SK-N-SH treated with all-trans-retinoic acid at 6 μM for 48 hours (cell line): ENCODE data around the gene C5orf47.

Experiments used
- ATAC-seq: fragments of 200-7000 bp; cut with Tn5 transposase; 3 replicates; pipeline ENCODE4 v1.9.1; 2020; ENCODE audit warnings: mild to moderate bottlenecking, moderate library complexity
- ARNTL ChIP-seq: fragments of 450-650 bp; formaldehyde crosslinking; IDR thresholded peaks from 2 replicates; pipeline ENCODE4 v1.5.0; 2020; ENCODE audit warnings: low read depth, mild to moderate bottlenecking, moderate library complexity, borderline replicate concordance
- BACH2 ChIP-seq: fragments of 250-450 bp; sonication (Bioruptor Pico); IDR thresholded peaks from 2 replicates; pipeline ENCODE4 v1.9.0; 2021; ENCODE audit warnings: mild to moderate bottlenecking, borderline replicate concordance
- CSDC2 ChIP-seq: fragments of 250-450 bp; sonication (Bioruptor Pico); IDR thresholded peaks from 2 replicates; pipeline ENCODE4 v1.5.0; 2020; ENCODE audit warnings: mild to moderate bottlenecking, moderate library complexity
- ESRRG ChIP-seq: fragments of 250-450 bp; sonication (Bioruptor Pico); IDR thresholded peaks from 2 replicates; pipeline ENCODE4 v1.6.1; 2021; ENCODE audit warnings: mild to moderate bottlenecking
- GLIS3 ChIP-seq: fragments of 250-450 bp; sonication (Bioruptor Pico); IDR thresholded peaks from 2 replicates; pipeline ENCODE4 v1.5.0; 2020; ENCODE audit warnings: mild to moderate bottlenecking, moderate library complexity
- ISL1 ChIP-seq: fragments of 250-450 bp; sonication (Bioruptor Pico); IDR thresholded peaks from 2 replicates; pipeline ENCODE4 v2.1.2; 2022; ENCODE audit warnings: mild to moderate bottlenecking, moderate library complexity
- OSR1 ChIP-seq: fragments of 250-450 bp; sonication (Bioruptor Pico); IDR thresholded peaks from 2 replicates; pipeline ENCODE4 v1.8.0; 2022; ENCODE audit warnings: moderate library complexity, mild to moderate bottlenecking, inconsistent platforms
- PPARA ChIP-seq: fragments of 250-450 bp; sonication (Bioruptor Pico); IDR thresholded peaks from 2 replicates; pipeline ENCODE4 v1.5.0; 2020; ENCODE audit warnings: mild to moderate bottlenecking, borderline replicate concordance
- RARB ChIP-seq: fragments of 250-450 bp; sonication (Bioruptor Pico); IDR thresholded peaks from 2 replicates; pipeline ENCODE4 v1.8.0; 2021; ENCODE audit warnings: mild to moderate bottlenecking, moderate library complexity
- SNAI2 ChIP-seq: fragments of 250-450 bp; sonication (Bioruptor Pico); IDR thresholded peaks from 2 replicates; pipeline ENCODE4 v1.5.0; 2020; ENCODE audit warnings: mild to moderate bottlenecking, moderate library complexity
- TCF4 ChIP-seq: fragments of 250-450 bp; sonication (Bioruptor Pico); IDR thresholded peaks from 2 replicates; pipeline ENCODE4 v1.8.0; 2021; ENCODE audit warnings: mild to moderate bottlenecking, moderate library complexity, borderline replicate concordance
- TOX ChIP-seq: fragments of 250-450 bp; sonication (Bioruptor Pico); IDR thresholded peaks from 2 replicates; pipeline ENCODE4 v1.8.0; 2021; ENCODE audit warnings: mild to moderate bottlenecking, moderate library complexity, borderline replicate concordance
- ZFP3 ChIP-seq: fragments of 250-450 bp; sonication (Bioruptor Pico); IDR thresholded peaks from 2 replicates; pipeline ENCODE4 v1.5.0; 2020; ENCODE audit warnings: mild to moderate bottlenecking, moderate library complexity
- ZFP30 ChIP-seq: fragments of 450-650 bp; formaldehyde crosslinking; IDR thresholded peaks from 2 replicates; pipeline ENCODE4 v1.5.0; 2022; ENCODE audit warnings: mild to moderate bottlenecking, moderate library complexity
- ZNF565 ChIP-seq: fragments of 450-650 bp; formaldehyde crosslinking; conservative IDR thresholded peaks from 2 replicates; pipeline ENCODE4 v1.5.0; 2020; ENCODE audit warnings: low read depth, mild to moderate bottlenecking, moderate library complexity
- ZNF70 ChIP-seq: fragments of 450-650 bp; formaldehyde crosslinking; IDR thresholded peaks from 2 replicates; pipeline ENCODE4 v1.5.0; 2020; ENCODE audit warnings: mild to moderate bottlenecking, moderate library complexity
- ZNF8 ChIP-seq: fragments of 450-650 bp; formaldehyde crosslinking; IDR thresholded peaks from 2 replicates; pipeline ENCODE4 v1.5.0; 2020; ENCODE audit warnings: mild to moderate bottlenecking, moderate library complexity
- TF ChIP-seq, protein P1 (sequence below): fragments of 250-450 bp; sonication (Bioruptor Pico); IDR thresholded peaks from 2 replicates; pipeline ENCODE4 v1.5.0; 2020; ENCODE audit warnings: mild to moderate bottlenecking, moderate library complexity
- TF ChIP-seq, protein P2 (sequence below): fragments of 250-450 bp; sonication (Bioruptor Pico); IDR thresholded peaks from 2 replicates; pipeline ENCODE4 v1.5.1; 2021; ENCODE audit warnings: mild to moderate bottlenecking, moderate library complexity
- TF ChIP-seq, protein P3 (sequence below): fragments of 250-450 bp; sonication (Bioruptor Pico); IDR thresholded peaks from 2 replicates; pipeline ENCODE4 v1.8.0; 2021; ENCODE audit warnings: low read depth, mild to moderate bottlenecking, moderate library complexity, borderline replicate concordance
- TF ChIP-seq, protein P4 (sequence below): fragments of 250-450 bp; sonication (Bioruptor Pico); IDR thresholded peaks from 2 replicates; pipeline ENCODE4 v1.8.0; 2020; ENCODE audit warnings: mild to moderate bottlenecking, moderate library complexity, borderline replicate concordance

Gene C5orf47

DNA sequence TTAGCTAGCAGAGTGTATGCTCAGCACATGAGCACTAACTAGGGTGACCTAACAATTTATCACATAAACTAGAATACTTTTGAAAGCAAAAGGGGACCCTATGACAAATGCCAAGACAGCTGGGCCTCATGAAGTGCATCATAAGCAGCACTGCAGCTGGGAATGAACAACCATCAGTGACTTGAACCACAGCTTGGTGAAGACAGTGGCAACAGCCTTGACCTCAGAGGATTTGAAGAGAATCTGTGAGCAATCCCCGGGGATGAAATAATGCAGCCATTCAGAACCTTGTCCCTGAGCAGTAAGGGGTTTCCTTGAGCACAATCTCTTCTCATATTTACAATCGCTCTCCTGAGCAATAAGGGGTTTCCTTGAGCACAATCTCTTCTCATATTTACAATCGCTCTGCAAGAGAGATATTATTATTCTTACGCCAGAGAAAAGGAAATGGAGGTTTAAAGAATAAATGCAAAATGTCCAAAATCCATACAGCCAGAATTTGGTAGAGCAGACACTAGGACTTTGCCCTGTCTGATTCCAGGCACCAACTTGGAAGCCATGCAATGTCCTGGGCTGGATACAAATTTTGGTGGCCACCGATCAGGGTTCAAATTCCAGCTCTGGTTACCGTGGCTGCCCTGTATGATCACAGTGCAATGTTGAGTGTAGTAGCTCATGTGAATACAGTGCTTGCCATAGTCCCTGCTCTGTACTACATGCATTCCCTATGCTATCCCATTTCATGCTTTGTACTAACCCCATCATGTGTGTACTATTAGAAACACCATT is 55.7 kb downstream of the C5orf47 start (continued):
- TF ChIP-seq, protein P1, sequence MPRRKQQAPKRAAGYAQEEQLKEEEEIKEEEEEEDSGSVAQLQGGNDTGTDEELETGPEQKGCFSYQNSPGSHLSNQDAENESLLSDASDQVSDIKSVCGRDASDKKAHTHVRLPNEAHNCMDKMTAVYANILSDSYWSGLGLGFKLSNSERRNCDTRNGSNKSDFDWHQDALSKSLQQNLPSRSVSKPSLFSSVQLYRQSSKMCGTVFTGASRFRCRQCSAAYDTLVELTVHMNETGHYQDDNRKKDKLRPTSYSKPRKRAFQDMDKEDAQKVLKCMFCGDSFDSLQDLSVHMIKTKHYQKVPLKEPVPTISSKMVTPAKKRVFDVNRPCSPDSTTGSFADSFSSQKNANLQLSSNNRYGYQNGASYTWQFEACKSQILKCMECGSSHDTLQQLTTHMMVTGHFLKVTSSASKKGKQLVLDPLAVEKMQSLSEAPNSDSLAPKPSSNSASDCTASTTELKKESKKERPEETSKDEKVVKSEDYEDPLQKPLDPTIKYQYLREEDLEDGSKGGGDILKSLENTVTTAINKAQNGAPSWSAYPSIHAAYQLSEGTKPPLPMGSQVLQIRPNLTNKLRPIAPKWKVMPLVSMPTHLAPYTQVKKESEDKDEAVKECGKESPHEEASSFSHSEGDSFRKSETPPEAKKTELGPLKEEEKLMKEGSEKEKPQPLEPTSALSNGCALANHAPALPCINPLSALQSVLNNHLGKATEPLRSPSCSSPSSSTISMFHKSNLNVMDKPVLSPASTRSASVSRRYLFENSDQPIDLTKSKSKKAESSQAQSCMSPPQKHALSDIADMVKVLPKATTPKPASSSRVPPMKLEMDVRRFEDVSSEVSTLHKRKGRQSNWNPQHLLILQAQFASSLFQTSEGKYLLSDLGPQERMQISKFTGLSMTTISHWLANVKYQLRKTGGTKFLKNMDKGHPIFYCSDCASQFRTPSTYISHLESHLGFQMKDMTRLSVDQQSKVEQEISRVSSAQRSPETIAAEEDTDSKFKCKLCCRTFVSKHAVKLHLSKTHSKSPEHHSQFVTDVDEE, result no peak
- TF ChIP-seq TCF4 (CRISPR knock-in tag) (no peak), ZNF565 (CRISPR knock-in tag) (no peak), SNAI2 (CRISPR knock-in tag) (no peak)

DNA sequence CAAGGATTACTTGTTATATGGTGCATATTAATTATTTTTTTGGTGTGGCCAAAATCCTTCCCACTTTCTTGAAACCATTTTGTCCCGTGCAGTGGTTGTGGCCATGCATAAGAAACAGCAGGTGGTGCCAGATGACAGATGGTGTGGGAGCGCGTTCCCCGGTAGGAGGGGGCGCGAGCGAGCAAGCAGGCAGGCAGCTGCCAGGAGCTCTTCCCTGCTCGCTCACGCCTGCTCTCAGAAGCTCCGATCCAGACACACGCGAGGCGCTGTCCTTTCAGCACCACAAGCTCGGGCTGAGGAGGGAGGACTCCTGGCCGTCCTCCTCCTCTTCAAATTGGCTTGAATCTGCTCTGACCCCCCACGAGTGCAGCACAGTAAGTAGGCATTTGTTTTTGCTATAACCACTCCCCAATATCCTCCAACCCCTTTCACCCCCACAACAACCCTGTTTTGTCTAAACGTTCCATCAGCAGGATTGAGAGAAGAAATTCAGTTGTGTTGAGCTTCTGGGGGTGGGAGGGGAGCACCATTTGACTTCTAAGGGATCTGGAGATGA is 56.6 kb downstream of the C5orf47 start, which contains the start of gene NSG2:
Gene NSG2 (plus strand): TSS at position 237 of the 556 bp plus-strand sequence. CDS start 1,050 bp downstream, outside the sequence.
- ATAC-seq, result peak; percentile 100
- TF ChIP-seq BACH2 (CRISPR knock-in tag) (no peak), PPARA (CRISPR knock-in tag) (no peak), ESRRG (CRISPR knock-in tag) (no peak), ISL1 (CRISPR knock-in tag) (0 out of 2 replicates have a peak, but pooled peaks have one; percentile 28), TCF4 (CRISPR knock-in tag) (peak; percentile 32; the same call in 1 of the 2 replicates), SNAI2 (CRISPR knock-in tag) (peak; percentile 82; the same call in 1 of the 2 replicates), CSDC2 (CRISPR knock-in tag) (peak; percentile 74; the same call in 1 of the 2 replicates), OSR1 (CRISPR knock-in tag) (no peak), ZFP3 (CRISPR knock-in tag) (peak; percentile 58; the same call in 1 of the 2 replicates), TOX (CRISPR knock-in tag) (no peak), ARNTL (no peak)
- TF ChIP-seq, protein P1, result peak; percentile 87
- TF ChIP-seq, protein P2, sequence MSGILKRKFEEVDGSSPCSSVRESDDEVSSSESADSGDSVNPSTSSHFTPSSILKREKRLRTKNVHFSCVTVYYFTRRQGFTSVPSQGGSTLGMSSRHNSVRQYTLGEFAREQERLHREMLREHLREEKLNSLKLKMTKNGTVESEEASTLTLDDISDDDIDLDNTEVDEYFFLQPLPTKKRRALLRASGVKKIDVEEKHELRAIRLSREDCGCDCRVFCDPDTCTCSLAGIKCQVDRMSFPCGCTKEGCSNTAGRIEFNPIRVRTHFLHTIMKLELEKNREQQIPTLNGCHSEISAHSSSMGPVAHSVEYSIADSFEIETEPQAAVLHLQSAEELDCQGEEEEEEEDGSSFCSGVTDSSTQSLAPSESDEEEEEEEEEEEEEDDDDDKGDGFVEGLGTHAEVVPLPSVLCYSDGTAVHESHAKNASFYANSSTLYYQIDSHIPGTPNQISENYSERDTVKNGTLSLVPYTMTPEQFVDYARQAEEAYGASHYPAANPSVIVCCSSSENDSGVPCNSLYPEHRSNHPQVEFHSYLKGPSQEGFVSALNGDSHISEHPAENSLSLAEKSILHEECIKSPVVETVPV (CRISPR knock-in tag), result no peak
- TF ChIP-seq, protein P3, sequence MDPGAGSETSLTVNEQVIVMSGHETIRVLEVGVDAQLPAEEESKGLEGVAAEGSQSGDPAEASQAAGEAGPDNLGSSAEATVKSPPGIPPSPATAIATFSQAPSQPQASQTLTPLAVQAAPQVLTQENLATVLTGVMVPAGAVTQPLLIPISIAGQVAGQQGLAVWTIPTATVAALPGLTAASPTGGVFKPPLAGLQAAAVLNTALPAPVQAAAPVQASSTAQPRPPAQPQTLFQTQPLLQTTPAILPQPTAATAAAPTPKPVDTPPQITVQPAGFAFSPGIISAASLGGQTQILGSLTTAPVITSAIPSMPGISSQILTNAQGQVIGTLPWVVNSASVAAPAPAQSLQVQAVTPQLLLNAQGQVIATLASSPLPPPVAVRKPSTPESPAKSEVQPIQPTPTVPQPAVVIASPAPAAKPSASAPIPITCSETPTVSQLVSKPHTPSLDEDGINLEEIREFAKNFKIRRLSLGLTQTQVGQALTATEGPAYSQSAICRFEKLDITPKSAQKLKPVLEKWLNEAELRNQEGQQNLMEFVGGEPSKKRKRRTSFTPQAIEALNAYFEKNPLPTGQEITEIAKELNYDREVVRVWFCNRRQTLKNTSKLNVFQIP (CRISPR knock-in tag), result 0 out of 2 replicates have a peak, but pooled peaks have one; percentile 40

DNA sequence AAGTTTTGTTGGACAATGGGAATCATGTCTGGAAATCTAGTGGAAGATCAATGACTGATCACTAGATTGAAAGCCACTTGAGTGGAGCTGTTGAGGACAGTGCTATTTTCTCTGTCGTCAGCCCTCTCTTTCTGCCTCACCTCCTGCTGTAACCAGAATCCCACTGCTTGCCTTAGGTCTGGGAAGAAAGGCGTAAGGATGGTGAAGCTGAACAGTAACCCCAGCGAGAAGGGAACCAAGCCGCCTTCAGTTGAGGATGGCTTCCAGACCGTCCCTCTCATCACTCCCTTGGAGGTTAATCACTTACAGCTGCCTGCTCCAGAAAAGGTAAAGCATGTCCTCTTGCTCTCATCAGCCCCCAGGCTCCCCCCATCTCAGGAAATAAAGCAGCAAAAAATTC is 57.6 kb downstream of the C5orf47 start:
- ATAC-seq, result no peak
- TF ChIP-seq PPARA (CRISPR knock-in tag) (no peak), ZNF8 (CRISPR knock-in tag) (no peak), TCF4 (CRISPR knock-in tag) (no peak), ZFP30 (CRISPR knock-in tag) (no peak), ARNTL (no peak), CSDC2 (CRISPR knock-in tag) (no peak), RARB (CRISPR knock-in tag) (no peak), ZNF565 (CRISPR knock-in tag) (no peak), SNAI2 (CRISPR knock-in tag) (no peak), TOX (CRISPR knock-in tag) (no peak), ISL1 (CRISPR knock-in tag) (no peak), ESRRG (CRISPR knock-in tag) (no peak), GLIS3 (CRISPR knock-in tag) (no peak), ZNF70 (CRISPR knock-in tag) (no peak), OSR1 (CRISPR knock-in tag) (no peak), ZFP3 (CRISPR knock-in tag) (no peak)
- TF ChIP-seq, protein P4, sequence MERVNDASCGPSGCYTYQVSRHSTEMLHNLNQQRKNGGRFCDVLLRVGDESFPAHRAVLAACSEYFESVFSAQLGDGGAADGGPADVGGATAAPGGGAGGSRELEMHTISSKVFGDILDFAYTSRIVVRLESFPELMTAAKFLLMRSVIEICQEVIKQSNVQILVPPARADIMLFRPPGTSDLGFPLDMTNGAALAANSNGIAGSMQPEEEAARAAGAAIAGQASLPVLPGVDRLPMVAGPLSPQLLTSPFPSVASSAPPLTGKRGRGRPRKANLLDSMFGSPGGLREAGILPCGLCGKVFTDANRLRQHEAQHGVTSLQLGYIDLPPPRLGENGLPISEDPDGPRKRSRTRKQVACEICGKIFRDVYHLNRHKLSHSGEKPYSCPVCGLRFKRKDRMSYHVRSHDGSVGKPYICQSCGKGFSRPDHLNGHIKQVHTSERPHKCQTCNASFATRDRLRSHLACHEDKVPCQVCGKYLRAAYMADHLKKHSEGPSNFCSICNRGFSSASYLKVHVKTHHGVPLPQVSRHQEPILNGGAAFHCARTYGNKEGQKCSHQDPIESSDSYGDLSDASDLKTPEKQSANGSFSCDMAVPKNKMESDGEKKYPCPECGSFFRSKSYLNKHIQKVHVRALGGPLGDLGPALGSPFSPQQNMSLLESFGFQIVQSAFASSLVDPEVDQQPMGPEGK (CRISPR knock-in tag), result no peak
- TF ChIP-seq, protein P3 (CRISPR knock-in tag), result no peak
